ENCODE results near the gene CCDC188.

GRCh38 chr22:20191803-20192202 lies 40.9 kb upstream of the CCDC188 start:
- TF ChIP-seq CTCF (optimal IDR thresholded peaks at IDR 0.05 in 1 of 3, IDR thresholded peaks at IDR 0.05 in 1 of 3, conservative IDR thresholded peaks at IDR 0.05 in 1 of 3; ENCODE audit: extremely low read depth in 1 of 3, insufficient read depth in 2 of 3, low read length in 3 of 3) (no peak), EZH2 (IDR thresholded peaks at IDR 0.05; ENCODE audit: low read length) (no peak)

All from keratinocyte (primary cell).